Measurements from ENCODE around the gene CRYBA4. TPM values are rescaled to one million over a fixed set of nuclear protein-coding genes. Genes with fewer than 3 reads are reported as not detected.

CRYBA4 gene
- total RNA-seq, 4 donors from 2014 or later: not detected

GRCh38 chr22:26577081-26577480, 44.7 kb upstream of the CRYBA4 start:
- intact Hi-C loops (cut with DNase I): no loop called here
- TF ChIP-seq POLR2A (IDR thresholded peaks at IDR 0.05; ENCODE audit: low read depth) (no peak), CTCF (IDR thresholded peaks at IDR 0.05) (no peak), EP300 (IDR thresholded peaks at IDR 0.05) (no peak), POLR2AphosphoS5 (IDR thresholded peaks at IDR 0.05) (no peak)
- H3K36me3 ChIP-seq: peaks cover 0 to 7% (median 2%) of the 10 kb centered on the region in 4 donors
- H3K9me3 ChIP-seq: no peaks in the 10 kb centered on the region
- no peak overlapping the region for H3K27ac ChIP-seq (replicated peaks in 1 of 4)
- H3K4me3 ChIP-seq: no peak overlapping the region
- no peak for DNase-seq (ENCODE audit: extremely low spot score)
- H3K27me3 ChIP-seq: no peaks in the 10 kb centered on the region
- 94% methylated on average over 7 of the region's 7 CpGs for WGBS
- peaks cover 0 to 23% (median 18%) of the 10 kb centered on the region in 4 donors for H3K4me1 ChIP-seq

GRCh38 chr22:26579331-26579886, 42.4 kb upstream of the CRYBA4 start:
- Histone ChIP-seq H3K9me3 (no peaks in the 10 kb centered on the region), H3K4me3 (no peak overlapping the region), H3K27ac (replicated peaks in 1 of 4) (no peak overlapping the region), H3K4me1 (peaks cover 0 to 21% (median 15%) of the 10 kb centered on the region in 4 donors), H3K27me3 (no peaks in the 10 kb centered on the region), H3K36me3 (peaks cover 0 to 15% (median 6%) of the 10 kb centered on the region in 4 donors)
- DNase-seq (ENCODE audit: extremely low spot score): no peak
- TF ChIP-seq EP300 (IDR thresholded peaks at IDR 0.05) (no peak), POLR2AphosphoS5 (IDR thresholded peaks at IDR 0.05) (no peak), CTCF (IDR thresholded peaks at IDR 0.05) (no peak), POLR2A (IDR thresholded peaks at IDR 0.05; ENCODE audit: low read depth) (no peak)
- 61% methylated on average over 8 of the region's 10 CpGs for WGBS
- intact Hi-C loops (cut with DNase I): no loop called here

GRCh38 chr22:26580240-26580962, 41.4 kb upstream of the CRYBA4 start:
- intact Hi-C loops (cut with DNase I): no loop called here
- Histone ChIP-seq H3K27me3 (no peaks in the 10 kb centered on the region), H3K4me1 (peaks cover 6 to 29% (median 23%) of the 10 kb centered on the region in 4 donors), H3K36me3 (peaks cover 0 to 15% (median 6%) of the 10 kb centered on the region in 4 donors), H3K27ac (replicated peaks in 1 of 4) (no peak overlapping the region), H3K4me3 (no peak overlapping the region), H3K9me3 (no peaks in the 10 kb centered on the region)
- DNase-seq (ENCODE audit: extremely low spot score): no peak
- WGBS: 69% methylated on average over 13 of the region's 13 CpGs
- TF ChIP-seq POLR2AphosphoS5 (IDR thresholded peaks at IDR 0.05) (no peak), POLR2A (IDR thresholded peaks at IDR 0.05; ENCODE audit: low read depth) (no peak), CTCF (IDR thresholded peaks at IDR 0.05) (no peak)

- H3K27ac ChIP-seq (replicated peaks in 1 of 4): no peak overlapping the region
- no peaks in the 10 kb centered on the region for H3K27me3 ChIP-seq
- DNase-seq (ENCODE audit: extremely low spot score): no peak
- TF ChIP-seq POLR2A (IDR thresholded peaks at IDR 0.05; ENCODE audit: low read depth) (no peak), POLR2AphosphoS5 (IDR thresholded peaks at IDR 0.05) (no peak), CTCF (IDR thresholded peaks at IDR 0.05) (no peak), EP300 (IDR thresholded peaks at IDR 0.05) (no peak)
- intact Hi-C loops (cut with DNase I): no loop called here
- peaks cover 0 to 15% (median 6%) of the 10 kb centered on the region in 4 donors for H3K36me3 ChIP-seq
- no peak overlapping the region for H3K4me3 ChIP-seq
- H3K4me1 ChIP-seq: peaks cover 10 to 31% (median 24%) of the 10 kb centered on the region in 4 donors
- WGBS: 36% methylated on average over 1 of the region's 1 CpG
- H3K9me3 ChIP-seq: no peaks in the 10 kb centered on the region
Measured at GRCh38 chr22:26581026-26581425, 40.7 kb upstream of the CRYBA4 start.
